HG03135 (cell line): ENCODE results near the gene ENO4.

Experiments used
- ATAC-seq: cut with Tn5 transposase; IDR thresholded peaks from one replicate; pipeline ENCODE4 v1.9.1; 2021; ENCODE audit warnings: mild to moderate bottlenecking, moderate library complexity; ENCODE audit not compliant: unreplicated experiment

Gene ENO4

GRCh38 chr10:116828116-116828515, 21.2 kb upstream of the ENO4 start:
- no peak for ATAC-seq

GRCh38 chr10:116829711-116830110, 19.6 kb upstream of the ENO4 start:
- ATAC-seq, result no peak

GRCh38 chr10:116831086-116831485, 18.2 kb upstream of the ENO4 start:
- no peak for ATAC-seq

GRCh38 chr10:116831790-116832189, 17.5 kb upstream of the ENO4 start:
- no peak for ATAC-seq

- no peak for ATAC-seq
These were observed 15.0 kb upstream of the ENO4 start for GRCh38 chr10:116833986-116834985.

GRCh38 chr10:116835658-116836057, 13.6 kb upstream of the ENO4 start:
- ATAC-seq, result no peak

GRCh38 chr10:116836083-116836482, 13.2 kb upstream of the ENO4 start:
- no peak for ATAC-seq

GRCh38 chr10:116836902-116837523, 12.3 kb upstream of the ENO4 start:
- no peak for ATAC-seq

GRCh38 chr10:116838143-116838725, 11.1 kb upstream of the ENO4 start:
- ATAC-seq, result no peak

GRCh38 chr10:116840389-116841075, 8.8 kb upstream of the ENO4 start:
- ATAC-seq, result no peak

GRCh38 chr10:116845823-116846222, 3.5 kb upstream of the ENO4 start:
- ATAC-seq, result no peak

- ATAC-seq, result peak; percentile 72
These were observed 1.0 kb upstream of the ENO4 start for GRCh38 chr10:116848032-116848943.

GRCh38 chr10:116848944-116849247, 403 bp upstream of the ENO4 start:
- no peak for ATAC-seq

- ATAC-seq, result no peak
These were observed 836 bp downstream of the ENO4 start for GRCh38 chr10:116850058-116850611.

GRCh38 chr10:116852246-116852645, 2.9 kb downstream of the ENO4 start:
- no peak for ATAC-seq

- no peak for ATAC-seq
These were observed 4.0 kb downstream of the ENO4 start for GRCh38 chr10:116853287-116853686.

- no peak for ATAC-seq
These were observed 4.4 kb downstream of the ENO4 start for GRCh38 chr10:116853701-116854100.

- ATAC-seq, result no peak
These were observed 7.9 kb downstream of the ENO4 start for GRCh38 chr10:116857156-116857555.

- no peak for ATAC-seq
These were observed 12.5 kb downstream of the ENO4 start for GRCh38 chr10:116861796-116862195.

- ATAC-seq, result no peak
These were observed 15.1 kb downstream of the ENO4 start for GRCh38 chr10:116864436-116864835.
